Keratinocyte (primary cell): Measurements from ENCODE around the gene PSG11.

Source experiments
- EZH2 ChIP-seq: IDR thresholded peaks from one replicate; pipeline ENCODE4 v1.6.1; 2012; ENCODE audit warnings: inconsistent platforms, mild to moderate bottlenecking, low read length, moderate library complexity
- TF ChIP-seq, protein P1 (sequence below), 3 experiments: IDR thresholded peaks in 1 of 3; conservative IDR thresholded peaks in 1 of 3; optimal IDR thresholded peaks in 1 of 3; 2 replicates in 2 of 3; 3 replicates in 1 of 3; pipeline versions ENCODE3 to v1.5.1; 2011; ENCODE audit warnings: low read length in 3 of 3, mild to moderate bottlenecking in 3 of 3, moderate library complexity in 2 of 3, control low read depth in 1 of 3, inconsistent platforms in 1 of 3; ENCODE audit not compliant: insufficient read depth in 2 of 3; ENCODE audit errors: extremely low read depth in 1 of 3

DNA sequence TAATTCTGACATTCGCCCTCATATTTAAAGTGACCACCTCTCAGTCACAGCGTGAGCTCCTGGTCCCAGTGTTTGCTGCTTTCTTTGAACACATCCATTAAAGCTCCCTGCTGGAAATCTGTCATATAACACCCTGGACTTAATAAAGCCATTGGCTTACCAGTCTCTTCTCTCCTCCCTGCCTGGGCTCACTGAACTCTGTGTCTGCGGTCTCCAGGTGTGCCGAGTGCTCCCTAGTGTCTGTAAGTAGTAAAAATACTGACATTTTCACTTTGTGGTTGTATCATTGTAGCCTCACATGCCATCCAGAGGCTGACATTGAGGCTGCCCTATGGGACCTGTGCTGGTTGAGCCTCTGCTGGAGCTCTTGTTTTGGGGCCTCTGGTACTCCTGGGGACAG is 2.6 kb upstream of the PSG11 start:
- TF ChIP-seq, protein P1, sequence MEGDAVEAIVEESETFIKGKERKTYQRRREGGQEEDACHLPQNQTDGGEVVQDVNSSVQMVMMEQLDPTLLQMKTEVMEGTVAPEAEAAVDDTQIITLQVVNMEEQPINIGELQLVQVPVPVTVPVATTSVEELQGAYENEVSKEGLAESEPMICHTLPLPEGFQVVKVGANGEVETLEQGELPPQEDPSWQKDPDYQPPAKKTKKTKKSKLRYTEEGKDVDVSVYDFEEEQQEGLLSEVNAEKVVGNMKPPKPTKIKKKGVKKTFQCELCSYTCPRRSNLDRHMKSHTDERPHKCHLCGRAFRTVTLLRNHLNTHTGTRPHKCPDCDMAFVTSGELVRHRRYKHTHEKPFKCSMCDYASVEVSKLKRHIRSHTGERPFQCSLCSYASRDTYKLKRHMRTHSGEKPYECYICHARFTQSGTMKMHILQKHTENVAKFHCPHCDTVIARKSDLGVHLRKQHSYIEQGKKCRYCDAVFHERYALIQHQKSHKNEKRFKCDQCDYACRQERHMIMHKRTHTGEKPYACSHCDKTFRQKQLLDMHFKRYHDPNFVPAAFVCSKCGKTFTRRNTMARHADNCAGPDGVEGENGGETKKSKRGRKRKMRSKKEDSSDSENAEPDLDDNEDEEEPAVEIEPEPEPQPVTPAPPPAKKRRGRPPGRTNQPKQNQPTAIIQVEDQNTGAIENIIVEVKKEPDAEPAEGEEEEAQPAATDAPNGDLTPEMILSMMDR (optimal IDR thresholded peaks at IDR 0.05 in 1 of 3, IDR thresholded peaks at IDR 0.05 in 1 of 3, conservative IDR thresholded peaks at IDR 0.05 in 1 of 3; ENCODE audit: extremely low read depth in 1 of 3, insufficient read depth in 2 of 3, low read length in 3 of 3), result no peak
- no peak for TF ChIP-seq EZH2
